Thyroid gland (tissue), 4 donors: ENCODE results near the gene HTR4. TPM values are rescaled to one million over a fixed set of nuclear protein-coding genes. Genes with fewer than 3 reads are reported as not detected.

Experiments
- DNase-seq, 2 donors: peaks; one replicate each; pipeline ENCODE4 v3.0.0-alpha.2; 2019
- H3K27ac ChIP-seq, 3 donors: fragments of 200-600 bp; sonication (generic); 1 replicate in 2 of 3; 2 replicates in 1 of 3; pipeline ENCODE4 v1.5.1; 2016 to 2019; ENCODE audit warnings: mild to moderate bottlenecking in 1 of 3, moderate library complexity in 1 of 3
- H3K27me3 ChIP-seq: fragments of 200-600 bp; sonication (generic); one replicate; pipeline ENCODE4 v1.5.1; 2019
- H3K36me3 ChIP-seq, 2 donors: fragments of 200-600 bp; sonication (generic); one replicate each; pipeline ENCODE4 v1.5.1; 2016 to 2019
- H3K4me1 ChIP-seq, 2 donors: fragments of 200-600 bp; sonication (generic); one replicate each; pipeline ENCODE4 v1.5.1; 2017 to 2019
- H3K4me3 ChIP-seq, 3 donors: fragments of 200-600 bp; sonication (generic); replicated peaks in 1 of 3; 1 replicate in 2 of 3; 2 replicates in 1 of 3; pipeline ENCODE4 v1.5.1; 2016; ENCODE audit warnings: mild to moderate bottlenecking in 1 of 3
- H3K9me3 ChIP-seq: fragments of 200-600 bp; sonication (generic); one replicate; pipeline ENCODE4 v1.5.1; 2017
- POLR2A ChIP-seq, 2 donors: fragments of 450-650 bp; IDR thresholded peaks; one replicate each; pipeline ENCODE4 v1.6.1; 2017; ENCODE audit warnings: antibody characterized with exemption in 2 of 2, mild to moderate bottlenecking in 2 of 2, moderate library complexity in 1 of 2
- WGBS, 2 donors: methylation state at CpG; one replicate each; pipeline ENCODE4 v1.1.5; 2017; 5-methylcytosine and 5-hydroxymethylcytosine counted together
- intact Hi-C: fragments of 100-400 bp; cut with DNase I; formaldehyde crosslinking; loops from one replicate; pipeline ENCODE4 v1.15.1; 2023
- total RNA-seq, 4 donors: library from RNA; depleted of rRNA; stranded (reverse); fragments of >200 nt; gene quantifications; one replicate each; pipeline ENCODE4 v1.2.3, GENCODE V29; 2016
- TF ChIP-seq, protein P1 (sequence below), 6 experiments: fragments of 200-600 bp in 3 of 6; fragments of 450-650 bp in 3 of 6; sonication (generic) in 3 of 6; IDR thresholded peaks; one replicate each; pipeline ENCODE4 v1.5.1; 2016 to 2019; ENCODE audit warnings: antibody characterized with exemption in 6 of 6, mild to moderate bottlenecking in 2 of 6, inconsistent platforms in 1 of 6, moderate library complexity in 1 of 6

The HTR4 gene
- total RNA-seq, 4 donors from 2014 or later, result not detected

DNA sequence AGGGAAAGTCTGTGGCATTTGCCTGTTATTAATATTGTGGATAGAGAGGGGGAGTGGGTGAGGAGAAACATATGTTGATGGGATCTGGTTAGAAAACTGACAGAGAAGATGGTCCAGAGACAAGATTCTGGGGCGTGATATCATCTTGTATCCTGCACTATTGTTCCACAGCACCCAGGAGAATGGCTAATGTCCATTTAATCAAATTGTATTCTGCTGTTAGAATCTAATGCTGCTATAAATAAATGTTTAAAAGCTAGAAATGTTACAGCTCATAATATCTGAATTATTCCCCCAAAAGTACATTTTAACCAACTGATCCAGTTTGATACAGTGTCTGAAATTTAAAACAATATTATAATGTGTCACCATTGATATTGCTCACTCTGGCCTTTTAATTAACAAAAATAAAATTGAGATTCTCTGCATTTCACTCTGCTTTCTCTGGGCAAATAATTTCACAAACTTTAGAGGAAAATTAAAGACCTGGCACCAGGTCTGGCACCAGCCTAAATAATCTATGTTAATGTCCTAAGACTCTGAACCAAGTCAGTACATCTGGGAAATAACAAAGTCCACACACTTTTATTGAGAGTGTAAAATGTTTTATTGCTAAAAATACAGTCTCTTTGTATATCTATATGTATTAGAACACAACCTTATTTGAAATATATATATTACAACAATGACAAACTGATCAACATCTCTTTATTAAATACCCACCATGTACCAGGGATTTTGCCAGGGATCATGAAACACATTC lies 18.8 kb downstream of the HTR4 start:
- no peak for DNase-seq

DNA sequence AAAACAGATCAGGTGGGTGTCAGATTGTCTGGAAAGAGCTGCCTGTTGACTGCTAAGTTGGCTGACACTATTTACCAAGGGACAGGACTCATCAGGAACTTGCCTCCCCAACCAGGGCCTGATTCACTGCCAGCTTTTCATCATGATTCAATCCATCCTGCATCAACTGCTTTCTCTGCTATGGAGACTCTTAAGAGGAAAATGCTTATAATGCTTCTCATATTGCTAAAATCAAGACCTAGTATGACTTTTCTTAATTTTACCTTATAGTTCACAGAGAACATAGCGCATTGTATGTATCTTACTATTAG lies 21.3 kb downstream of the HTR4 start:
- Histone ChIP-seq H3K27me3 (no peaks in the 10 kb centered on the region), H3K27ac (no peak overlapping the region), H3K4me3 (no peak overlapping the region), H3K36me3 (no peaks in the 10 kb centered on the region), H3K9me3 (no peaks in the 10 kb centered on the region), H3K4me1 (no peaks in the 10 kb centered on the region)
- 90 to 92% methylated on average over 1 of the region's 1 CpG for WGBS, 2 donors
- intact Hi-C loops, result no loop called here
- no peak for TF ChIP-seq POLR2A (IDR thresholded peaks at IDR 0.05)
- TF ChIP-seq, protein P1, sequence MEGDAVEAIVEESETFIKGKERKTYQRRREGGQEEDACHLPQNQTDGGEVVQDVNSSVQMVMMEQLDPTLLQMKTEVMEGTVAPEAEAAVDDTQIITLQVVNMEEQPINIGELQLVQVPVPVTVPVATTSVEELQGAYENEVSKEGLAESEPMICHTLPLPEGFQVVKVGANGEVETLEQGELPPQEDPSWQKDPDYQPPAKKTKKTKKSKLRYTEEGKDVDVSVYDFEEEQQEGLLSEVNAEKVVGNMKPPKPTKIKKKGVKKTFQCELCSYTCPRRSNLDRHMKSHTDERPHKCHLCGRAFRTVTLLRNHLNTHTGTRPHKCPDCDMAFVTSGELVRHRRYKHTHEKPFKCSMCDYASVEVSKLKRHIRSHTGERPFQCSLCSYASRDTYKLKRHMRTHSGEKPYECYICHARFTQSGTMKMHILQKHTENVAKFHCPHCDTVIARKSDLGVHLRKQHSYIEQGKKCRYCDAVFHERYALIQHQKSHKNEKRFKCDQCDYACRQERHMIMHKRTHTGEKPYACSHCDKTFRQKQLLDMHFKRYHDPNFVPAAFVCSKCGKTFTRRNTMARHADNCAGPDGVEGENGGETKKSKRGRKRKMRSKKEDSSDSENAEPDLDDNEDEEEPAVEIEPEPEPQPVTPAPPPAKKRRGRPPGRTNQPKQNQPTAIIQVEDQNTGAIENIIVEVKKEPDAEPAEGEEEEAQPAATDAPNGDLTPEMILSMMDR (IDR thresholded peaks at IDR 0.05), result no peak
- no peak for DNase-seq

More for the DNA sequence above, 18.8 kb downstream of the HTR4 start:
- Histone ChIP-seq H3K36me3 (no peaks in the 10 kb centered on the region), H3K4me3 (no peak overlapping the region), H3K9me3 (no peaks in the 10 kb centered on the region), H3K27ac (no peak overlapping the region), H3K27me3 (no peaks in the 10 kb centered on the region), H3K4me1 (no peaks in the 10 kb centered on the region)
- WGBS, 2 donors, result 76 to 83% methylated on average over 1 of the region's 1 CpG
- intact Hi-C loops, result no loop called here
- TF ChIP-seq, protein P1 (IDR thresholded peaks at IDR 0.05), result no peak
- TF ChIP-seq POLR2A (IDR thresholded peaks at IDR 0.05), result no peak

DNA sequence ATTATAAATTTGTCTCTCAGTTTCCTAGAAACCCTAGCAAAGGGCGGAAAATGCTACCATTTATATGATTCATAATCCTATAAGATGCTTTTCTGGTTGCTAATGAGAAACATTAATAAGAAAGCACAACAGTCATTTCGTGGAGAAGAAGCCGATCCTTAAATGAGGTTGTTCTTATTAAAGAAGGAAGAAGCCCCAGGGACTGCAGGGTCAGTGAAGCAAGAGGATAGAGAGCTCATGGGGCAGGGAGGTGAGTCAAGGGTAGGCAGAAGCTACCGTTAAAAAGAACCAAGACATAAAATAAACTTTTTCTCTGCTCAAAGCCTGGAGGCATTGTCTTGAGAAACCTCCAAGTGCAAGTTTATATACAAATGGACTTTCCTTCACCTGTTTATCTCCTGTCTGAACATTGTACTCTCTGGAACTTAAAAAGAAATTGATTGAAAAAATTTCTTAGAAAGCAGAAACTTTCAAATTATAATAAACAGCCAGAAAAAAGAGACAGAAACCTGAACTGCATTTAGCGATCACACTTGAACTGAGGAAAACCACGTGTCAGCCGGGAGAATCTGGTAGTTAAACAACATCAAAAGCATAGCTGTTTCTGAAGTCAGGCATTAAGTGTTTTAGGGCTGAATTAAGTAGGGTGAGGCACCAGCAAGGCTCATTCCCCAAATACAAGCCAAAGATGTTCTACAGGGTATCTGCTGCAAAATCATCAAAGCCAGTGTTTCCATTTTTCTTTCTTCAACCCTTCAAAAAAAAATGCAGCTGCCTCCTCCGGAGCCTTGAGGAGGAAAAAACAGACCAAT lies 21.9 kb downstream of the HTR4 start:
- H3K4me3 ChIP-seq, result no peak overlapping the region
- 40 to 41% methylated on average over 8 of the region's 8 CpGs for WGBS, 2 donors
- no peak for TF ChIP-seq POLR2A (IDR thresholded peaks at IDR 0.05)
- TF ChIP-seq, protein P1 (IDR thresholded peaks at IDR 0.05), result no peak
- H3K9me3 ChIP-seq, result no peaks in the 10 kb centered on the region
- H3K4me1 ChIP-seq, result no peaks in the 10 kb centered on the region
- H3K36me3 ChIP-seq, result no peaks in the 10 kb centered on the region
- DNase-seq, result no peak
- H3K27me3 ChIP-seq, result no peaks in the 10 kb centered on the region
- no peak overlapping the region for H3K27ac ChIP-seq
- intact Hi-C loops, result no loop called here

DNA sequence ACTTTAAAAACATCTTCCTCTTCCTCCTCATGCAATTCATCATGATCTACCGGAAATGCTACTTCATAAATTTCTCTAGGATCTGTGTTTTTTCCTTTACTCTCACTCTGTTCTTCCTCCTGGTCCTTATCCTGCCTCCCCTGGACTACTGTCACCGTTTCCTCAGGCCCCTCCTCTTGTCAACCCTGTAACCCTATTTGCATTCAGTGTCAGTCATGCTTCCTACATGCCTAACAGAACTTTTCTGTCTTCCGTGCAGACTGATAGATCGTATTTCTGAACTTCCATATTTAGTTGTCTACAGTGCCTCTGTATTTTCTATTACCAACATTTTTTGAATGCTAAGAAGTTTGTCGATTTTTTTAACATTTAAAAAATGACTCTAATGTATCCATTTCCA lies 27.3 kb downstream of the HTR4 start:
- no peak for DNase-seq
- Histone ChIP-seq H3K4me1 (no peaks in the 10 kb centered on the region), H3K27me3 (no peaks in the 10 kb centered on the region), H3K27ac (no peak overlapping the region), H3K4me3 (no peak overlapping the region), H3K36me3 (no peaks in the 10 kb centered on the region), H3K9me3 (no peaks in the 10 kb centered on the region)
- intact Hi-C loops, result no loop called here
- no peak for TF ChIP-seq POLR2A (IDR thresholded peaks at IDR 0.05)
- TF ChIP-seq, protein P1 (IDR thresholded peaks at IDR 0.05), result no peak
- whole genome bisulfite sequencing, 2 donors, result 59 to 62% methylated on average over 5 of the region's 5 CpGs

DNA sequence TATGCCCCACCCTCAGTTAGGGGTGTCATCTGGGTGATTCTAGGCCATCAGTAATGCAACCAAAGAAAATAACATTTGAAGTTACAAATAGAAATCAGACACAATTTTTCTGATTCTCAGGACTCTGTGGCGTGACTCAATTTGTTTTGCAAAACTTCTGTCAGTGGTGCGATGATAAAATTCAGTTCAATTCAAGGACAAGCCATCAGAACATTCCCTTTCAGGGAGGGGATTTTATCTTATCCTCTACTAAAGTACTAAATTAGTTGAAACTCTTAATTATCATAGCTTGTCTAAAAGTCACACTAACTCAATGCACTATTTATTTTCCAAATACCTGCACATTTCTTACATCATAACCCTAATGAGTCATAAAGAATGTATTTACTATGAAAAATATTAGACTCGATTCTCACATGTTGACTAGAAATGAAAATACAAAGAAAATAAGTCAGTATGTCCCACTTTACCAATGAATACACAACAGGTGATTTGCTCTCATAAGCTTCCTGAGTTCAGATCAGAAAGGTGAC lies 28.2 kb downstream of the HTR4 start:
- Histone ChIP-seq H3K36me3 (no peaks in the 10 kb centered on the region), H3K27ac (no peak overlapping the region), H3K27me3 (no peaks in the 10 kb centered on the region), H3K4me3 (no peak overlapping the region), H3K4me1 (no peaks in the 10 kb centered on the region), H3K9me3 (no peaks in the 10 kb centered on the region)
- no peak for DNase-seq
- TF ChIP-seq POLR2A (IDR thresholded peaks at IDR 0.05), result no peak
- TF ChIP-seq, protein P1 (IDR thresholded peaks at IDR 0.05), result no peak
- intact Hi-C loops, result no loop called here
- WGBS, 2 donors, result 88 to 94% methylated on average over 3 of the region's 3 CpGs
